ENCODE data around the gene ADAT3.

- TF ChIP-seq CTCF (IDR thresholded peaks at IDR 0.05): no peak
- TF ChIP-seq POLR2A (IDR thresholded peaks at IDR 0.05): no peak
Observed at GRCh38 chr19:1932395-1932794, 27.2 kb downstream of the ADAT3 start.
